NB4 (cell line): ENCODE results near the gene CLRN3.

ENCODE experiments used
- DNase-seq: peaks from one replicate; pipeline ENCODE4 v3.0.0; 2010; ENCODE audit warnings: low read depth
- H3K4me3 ChIP-seq: one replicate; pipeline ENCODE4 v1.5.1; 2011; ENCODE audit warnings: mild to moderate bottlenecking, low read depth, low read length, moderate library complexity
- MAX ChIP-seq: IDR thresholded peaks from 2 replicates; pipeline ENCODE4 v1.6.1; 2011; ENCODE audit warnings: low read depth, low read length
- MYC ChIP-seq: IDR thresholded peaks from 2 replicates; pipeline ENCODE4 v1.6.1; 2011; ENCODE audit warnings: low read depth, low read length
- POLR2A ChIP-seq: IDR thresholded peaks from 2 replicates; pipeline ENCODE4 v1.6.1; 2011; ENCODE audit warnings: mild to moderate bottlenecking; ENCODE audit not compliant: insufficient read length; ENCODE audit errors: extremely low read depth
- TF ChIP-seq, protein P1 (sequence below): IDR thresholded peaks from one replicate; pipeline ENCODE4 v1.5.1; 2012; ENCODE audit warnings: low read depth, low read length

Gene CLRN3

GRCh38 chr10:127892743-127893142 is at the start of gene CLRN3:
Gene CLRN3 (minus strand): TSS chr10:127892941. CDS start chr10:127892784, 157 bp downstream.
- TF ChIP-seq POLR2A (no peak), MYC (no peak), MAX (no peak)
- TF ChIP-seq, protein P1, sequence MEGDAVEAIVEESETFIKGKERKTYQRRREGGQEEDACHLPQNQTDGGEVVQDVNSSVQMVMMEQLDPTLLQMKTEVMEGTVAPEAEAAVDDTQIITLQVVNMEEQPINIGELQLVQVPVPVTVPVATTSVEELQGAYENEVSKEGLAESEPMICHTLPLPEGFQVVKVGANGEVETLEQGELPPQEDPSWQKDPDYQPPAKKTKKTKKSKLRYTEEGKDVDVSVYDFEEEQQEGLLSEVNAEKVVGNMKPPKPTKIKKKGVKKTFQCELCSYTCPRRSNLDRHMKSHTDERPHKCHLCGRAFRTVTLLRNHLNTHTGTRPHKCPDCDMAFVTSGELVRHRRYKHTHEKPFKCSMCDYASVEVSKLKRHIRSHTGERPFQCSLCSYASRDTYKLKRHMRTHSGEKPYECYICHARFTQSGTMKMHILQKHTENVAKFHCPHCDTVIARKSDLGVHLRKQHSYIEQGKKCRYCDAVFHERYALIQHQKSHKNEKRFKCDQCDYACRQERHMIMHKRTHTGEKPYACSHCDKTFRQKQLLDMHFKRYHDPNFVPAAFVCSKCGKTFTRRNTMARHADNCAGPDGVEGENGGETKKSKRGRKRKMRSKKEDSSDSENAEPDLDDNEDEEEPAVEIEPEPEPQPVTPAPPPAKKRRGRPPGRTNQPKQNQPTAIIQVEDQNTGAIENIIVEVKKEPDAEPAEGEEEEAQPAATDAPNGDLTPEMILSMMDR, result no peak
- H3K4me3 ChIP-seq, result no peak within 1 kb of the TSS
- DNase-seq, result no peak

DNA sequence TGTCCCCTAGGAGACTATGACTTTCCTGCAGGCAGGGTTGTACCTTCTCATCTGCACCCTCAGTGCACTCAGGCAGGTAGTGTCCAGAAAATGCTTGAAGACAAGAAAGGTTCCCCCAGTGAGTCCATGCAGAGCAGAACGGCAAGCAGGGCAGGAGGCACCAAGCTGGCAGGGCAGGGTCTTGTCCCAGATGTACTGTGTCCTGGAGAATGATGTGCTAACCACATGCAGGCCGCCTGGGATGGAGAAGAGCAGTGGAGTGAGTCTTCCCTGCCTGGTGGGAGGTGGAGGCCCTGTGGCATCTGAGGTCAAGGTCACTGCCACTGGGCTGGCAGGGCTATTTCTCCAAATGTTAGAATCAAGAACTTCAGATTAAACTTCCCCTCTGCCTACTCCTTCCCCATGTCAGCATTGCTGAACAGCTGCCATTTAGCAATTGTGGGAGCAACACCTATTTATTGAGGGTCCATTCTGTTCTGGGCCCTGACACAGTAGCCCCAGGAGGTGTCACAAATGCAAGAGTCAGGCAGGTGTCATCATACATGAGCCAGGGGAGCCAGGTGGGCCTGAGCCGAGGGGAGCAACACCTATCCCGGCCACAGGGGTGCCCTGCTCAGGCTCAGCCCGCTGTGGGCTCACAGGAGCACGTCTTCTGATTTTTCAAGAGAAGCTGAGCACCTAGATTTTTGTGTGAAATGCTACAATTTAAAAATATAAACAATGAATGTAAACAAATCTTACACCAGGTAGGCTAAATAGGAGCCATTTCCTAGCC is 48.3 kb upstream of the CLRN3 start:
- DNase-seq, result no peak
- TF ChIP-seq MYC (no peak), POLR2A (no peak), MAX (no peak)
- TF ChIP-seq, protein P1, result no peak
- no peak overlapping the region for H3K4me3 ChIP-seq

- no peak for DNase-seq
These were observed 47.1 kb upstream of the CLRN3 start for GRCh38 chr10:127939786-127940330.

DNA sequence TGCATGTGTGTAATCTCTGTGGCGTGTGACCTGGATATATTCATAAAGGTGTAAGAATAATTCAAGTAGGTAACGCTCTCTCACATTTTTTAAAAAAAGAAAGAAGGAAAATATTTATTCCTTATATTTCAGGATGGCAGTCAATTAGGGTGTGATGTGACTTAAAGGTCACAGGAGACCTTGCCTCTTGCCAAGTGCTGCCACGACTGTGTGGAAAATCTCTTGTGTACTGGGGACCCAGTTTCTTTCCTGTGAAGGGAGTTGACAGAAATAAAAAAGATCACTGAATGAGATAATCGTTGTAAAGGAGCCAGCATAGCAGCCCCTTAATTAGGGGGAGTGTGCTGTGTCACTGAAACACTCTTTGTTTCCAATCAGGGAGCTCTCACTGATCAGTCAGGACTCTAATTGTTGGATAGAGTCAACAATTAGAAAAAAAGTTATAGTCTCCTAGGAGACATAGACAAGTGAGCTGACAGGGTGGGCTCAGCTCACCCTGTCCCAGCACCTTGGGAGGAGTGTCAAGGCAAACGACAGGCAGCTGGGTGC is 45.2 kb upstream of the CLRN3 start:
- no peak overlapping the region for H3K4me3 ChIP-seq
- TF ChIP-seq POLR2A, result no peak
- TF ChIP-seq, protein P1, result no peak
- TF ChIP-seq MYC, result no peak
- TF ChIP-seq MAX, result no peak
- no peak for DNase-seq

More at GRCh38 chr10:127939786-127940330, 47.1 kb upstream of the CLRN3 start:
- H3K4me3 ChIP-seq, result no peak overlapping the region
- TF ChIP-seq MYC, result no peak
- no peak for TF ChIP-seq POLR2A
- TF ChIP-seq MAX, result no peak
- TF ChIP-seq, protein P1, result no peak

GRCh38 chr10:127937069-127937468 is 44.3 kb upstream of the CLRN3 start:
- no peak overlapping the region for H3K4me3 ChIP-seq
- TF ChIP-seq, protein P1, result no peak
- no peak for TF ChIP-seq POLR2A
- TF ChIP-seq MAX, result no peak
- TF ChIP-seq MYC, result no peak
- DNase-seq, result no peak
